NCI-H2029 treated with DMSO at 0.1 percent for 48 hours (cell line): ENCODE measurements around the gene RHBDL1.

ENCODE experiments used
- DNase-seq: peaks from one replicate; lab custom pipeline; 2025; lab: John Stamatoyannopoulos, UW

The RHBDL1 gene

DNA sequence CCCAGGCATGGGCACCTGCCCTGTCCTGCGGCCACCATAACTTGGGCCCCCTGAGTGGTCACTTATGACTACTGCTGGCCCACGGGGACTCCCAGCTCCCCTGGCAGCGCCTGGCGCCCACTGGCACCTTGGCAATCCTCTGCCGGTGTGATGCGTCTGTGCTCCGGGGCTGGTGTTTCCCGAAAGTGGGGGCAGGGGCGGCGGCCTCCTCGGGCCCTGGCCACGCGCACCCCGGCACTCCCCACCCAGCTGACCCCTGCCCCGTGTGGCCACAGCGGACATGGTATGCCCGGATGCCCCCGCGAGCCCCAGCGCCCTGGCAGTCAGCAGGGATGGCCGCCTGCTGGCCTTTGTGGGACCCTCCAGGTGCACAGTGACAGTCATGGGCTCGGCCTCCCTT, 18.0 kb upstream of the RHBDL1 start:
- no peak for DNase-seq

GRCh38 chr16:658679-659571, 16.5 kb upstream of the RHBDL1 start:
- no peak for DNase-seq

GRCh38 chr16:659618-660017, 15.9 kb upstream of the RHBDL1 start:
- no peak for DNase-seq

- no peak for DNase-seq
Observed at GRCh38 chr16:660132-660458, 15.4 kb upstream of the RHBDL1 start.

GRCh38 chr16:660459-661183, 14.8 kb upstream of the RHBDL1 start:
- DNase-seq: peak; percentile 48

GRCh38 chr16:661184-661821, 14.2 kb upstream of the RHBDL1 start:
- no peak for DNase-seq

DNA sequence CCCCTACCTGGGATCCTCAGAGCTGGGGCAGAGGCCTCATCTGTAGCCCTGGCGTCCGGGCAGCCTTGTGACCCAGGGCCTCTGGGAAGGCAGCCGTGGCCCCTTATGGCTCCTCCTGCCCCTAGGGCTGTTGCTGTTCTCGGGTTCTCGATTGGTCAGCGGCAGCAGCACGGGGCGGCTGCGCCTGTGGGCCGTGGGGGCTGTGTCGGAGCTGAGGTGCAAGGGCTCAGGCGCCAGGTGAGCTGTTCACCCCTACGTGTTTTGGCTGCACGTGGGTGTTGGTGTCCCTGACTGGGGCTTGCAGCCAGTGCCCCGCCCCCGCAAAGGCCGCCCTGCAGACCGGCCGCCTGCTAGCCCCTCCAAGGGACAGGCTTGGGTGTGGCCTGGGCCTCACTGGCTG, 13.4 kb upstream of the RHBDL1 start:
- no peak for DNase-seq

GRCh38 chr16:662597-662996, 12.9 kb upstream of the RHBDL1 start:
- DNase-seq: no peak

- no peak for DNase-seq
Observed at GRCh38 chr16:666572-666971, 8.9 kb upstream of the RHBDL1 start.

- DNase-seq: no peak
Observed at GRCh38 chr16:667113-667779, 8.2 kb upstream of the RHBDL1 start.

DNA sequence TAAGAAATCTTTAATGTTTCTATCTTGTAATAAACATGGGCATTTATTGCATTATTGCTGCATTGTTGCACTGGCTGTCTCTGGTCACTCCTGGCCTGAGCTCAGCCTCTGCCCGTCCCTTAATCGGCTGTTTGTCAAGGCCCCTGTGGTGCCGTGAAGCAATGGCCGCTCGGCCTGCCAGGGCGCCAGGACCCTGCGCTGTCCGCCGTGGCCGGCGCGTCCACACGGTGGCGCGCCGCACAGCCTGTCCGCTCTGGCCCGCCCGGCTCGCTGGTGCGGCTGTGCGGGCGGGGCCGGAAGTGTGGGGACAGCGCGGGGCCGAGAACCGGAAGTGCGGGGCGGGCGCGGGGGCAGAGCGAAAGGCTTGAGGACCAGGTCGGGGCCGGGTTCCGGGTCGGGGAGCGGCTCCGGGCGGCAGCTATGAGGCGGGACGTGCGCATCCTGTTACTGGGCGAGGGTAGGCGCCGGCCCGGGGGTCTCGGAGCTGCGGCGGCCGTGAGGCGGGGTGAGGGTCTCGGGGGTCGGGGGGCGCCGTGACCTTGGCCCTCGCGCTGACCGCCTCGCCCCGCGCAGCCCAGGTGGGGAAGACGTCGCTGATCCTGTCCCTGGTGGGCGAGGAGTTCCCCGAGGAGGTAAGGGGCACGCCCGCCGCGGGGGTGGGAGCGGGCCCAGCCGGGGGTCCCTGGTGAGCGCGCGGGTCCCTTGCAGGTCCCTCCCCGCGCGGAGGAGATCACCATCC, 7.5 kb upstream of the RHBDL1 start, which contains the start of gene RHOT2:
RHOT2 (plus strand) TSS at position 353 of the 739 bp plus-strand sequence; CDS start at position 421, 68 bp downstream.
- peak; percentile 34 for DNase-seq

DNA sequence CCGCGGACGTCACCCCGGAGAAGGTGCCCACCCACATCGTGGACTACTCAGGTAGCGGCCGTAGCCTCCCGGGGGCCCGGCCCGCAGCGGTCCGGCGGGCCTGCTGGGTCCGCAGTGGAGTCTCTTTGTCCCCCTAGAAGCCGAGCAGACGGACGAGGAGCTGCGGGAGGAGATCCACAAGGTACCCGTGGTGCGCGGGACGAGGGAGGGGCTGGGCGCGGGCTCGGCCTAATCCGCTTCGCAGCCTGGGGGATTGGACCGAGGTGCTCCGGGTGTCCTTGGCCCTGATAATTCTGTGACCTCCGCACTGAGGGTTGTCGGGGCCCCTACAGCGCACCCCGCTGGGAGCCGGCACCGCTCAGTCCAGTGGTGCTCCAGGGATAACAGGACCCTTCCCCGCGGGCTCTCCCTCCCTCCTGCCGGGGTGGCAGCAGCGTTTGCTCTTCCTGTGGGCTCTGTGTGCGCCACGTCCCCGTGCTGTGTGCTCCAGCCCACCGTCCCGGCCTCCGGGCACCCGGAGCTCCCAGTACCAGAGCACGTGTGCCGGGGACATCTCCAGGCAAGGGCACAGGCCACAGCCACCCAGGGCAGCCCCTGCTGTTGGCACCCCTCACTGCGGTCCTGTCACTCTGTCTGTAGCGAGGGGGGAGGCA, 6.8 kb upstream of the RHBDL1 start:
- no peak for DNase-seq

DNA sequence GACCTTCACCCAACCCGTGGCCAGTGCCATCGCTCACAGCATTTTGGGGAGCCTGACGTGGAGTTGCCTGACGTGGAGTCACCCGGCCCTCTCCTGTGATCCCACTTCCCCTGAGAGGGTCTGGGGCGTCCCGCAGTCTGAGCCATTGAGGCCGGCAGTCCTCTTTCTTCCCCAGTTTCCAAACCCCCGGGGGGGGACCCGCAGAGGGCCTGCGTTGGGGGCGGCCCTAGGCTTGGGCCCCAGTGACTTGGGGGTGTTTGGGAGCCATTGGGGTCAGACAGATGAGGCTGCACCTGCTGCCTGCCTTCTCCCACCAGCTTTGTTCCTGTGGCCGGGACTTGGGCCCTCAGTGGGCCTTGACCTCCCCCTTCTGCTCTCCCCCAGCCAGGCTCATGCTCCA, 5.8 kb upstream of the RHBDL1 start:
- DNase-seq: no peak

GRCh38 chr16:670485-671352, 4.8 kb upstream of the RHBDL1 start:
- no peak for DNase-seq

- DNase-seq: no peak
Observed at GRCh38 chr16:671353-672131, 3.9 kb upstream of the RHBDL1 start.

DNA sequence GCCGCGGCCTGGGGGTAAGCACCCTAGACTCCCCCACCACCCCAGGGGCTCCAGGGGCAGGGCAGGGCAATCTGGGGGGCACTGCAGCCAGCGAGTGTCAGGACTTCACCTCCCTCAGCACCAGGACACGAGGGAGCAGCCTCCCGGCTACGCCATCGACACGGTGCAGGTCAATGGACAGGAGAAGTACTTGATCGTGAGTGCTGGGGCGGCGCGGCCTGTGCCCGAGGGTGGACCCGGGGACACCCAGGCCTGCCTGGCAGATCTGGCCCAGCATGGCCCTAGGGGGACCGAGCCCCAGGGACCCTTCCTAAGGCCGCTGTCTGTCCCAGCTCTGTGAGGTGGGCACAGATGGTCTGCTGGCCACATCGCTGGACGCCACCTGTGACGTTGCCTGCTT, 3.1 kb upstream of the RHBDL1 start:
- no peak for DNase-seq

DNA sequence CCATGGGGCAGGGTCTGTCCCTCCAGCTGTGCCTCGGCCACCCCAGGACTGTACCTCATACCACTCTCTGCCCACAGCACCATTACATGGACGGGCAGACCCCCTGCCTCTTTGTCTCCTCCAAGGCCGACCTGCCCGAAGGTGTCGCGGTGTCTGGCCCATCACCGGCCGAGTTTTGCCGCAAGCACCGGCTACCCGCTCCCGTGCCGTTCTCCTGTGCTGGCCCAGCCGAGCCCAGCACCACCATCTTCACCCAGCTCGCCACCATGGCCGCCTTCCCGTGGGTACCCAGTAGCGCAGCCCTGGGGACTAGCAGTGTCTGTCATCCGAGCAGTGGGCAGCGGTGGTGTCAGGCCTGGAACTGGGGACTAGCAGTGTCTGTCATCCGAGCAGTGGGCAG, 2.6 kb upstream of the RHBDL1 start:
- no peak for DNase-seq

DNA sequence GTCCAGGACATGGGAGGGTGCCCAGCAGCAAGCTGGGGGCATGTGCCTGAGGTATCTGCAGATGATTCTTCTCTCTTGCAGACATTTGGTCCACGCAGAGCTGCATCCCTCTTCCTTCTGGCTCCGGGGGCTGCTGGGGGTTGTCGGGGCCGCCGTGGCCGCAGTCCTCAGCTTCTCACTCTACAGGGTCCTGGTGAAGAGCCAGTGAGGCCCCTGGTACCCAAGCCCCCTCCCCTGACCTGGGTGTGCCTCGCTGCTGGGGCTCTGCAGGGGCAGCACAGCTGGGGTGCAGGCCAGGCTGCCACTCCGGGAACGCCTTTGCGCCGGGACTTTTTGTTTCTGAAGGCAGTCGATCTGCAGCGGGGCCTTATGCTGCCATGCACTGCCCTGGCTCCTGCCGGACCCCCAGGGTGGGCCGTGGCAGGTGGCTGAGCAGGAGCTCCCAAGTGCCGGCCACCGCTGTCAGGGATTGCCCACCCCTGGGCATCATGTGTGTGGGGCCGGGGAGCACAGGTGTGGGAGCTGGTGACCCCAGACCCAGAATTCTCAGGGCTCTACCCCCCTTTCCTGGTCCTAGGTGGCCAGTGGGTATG, 2.0 kb upstream of the RHBDL1 start:
- DNase-seq: no peak
